ENCODE results near the gene TMEM217. TPM values are rescaled to one million over a fixed set of nuclear protein-coding genes. Genes with fewer than 3 reads are reported as not detected.
"Not testable (repeated sequence)": the region's sequence is repeated elsewhere in the genome, so short reads cannot be mapped to it uniquely, and the experiment has no call there.

TMEM217 gene
- polyA plus RNA-seq, 1 experiment: 7.7 TPM

- Histone ChIP-seq H3K27me3 (ENCODE audit: control insufficient read depth, insufficient read depth, low read length) (no peaks in the 10 kb centered on the region), H3K4me3 (ENCODE audit: low read depth, low read length) (no peak overlapping the region), H3K9me3 (ENCODE audit: control insufficient read depth, insufficient read depth, low read length) (no peaks in the 10 kb centered on the region; the same call in 1 of the 2 replicates), H3K27ac (ENCODE audit: low read depth, low read length) (no peak overlapping the region)
- CTCF ChIA-PET: interaction anchor here (0.7 to 2.0 kb wide), 2 partner anchors 118 to 165 kb away, joined by 3 to 10 read pairs; no protein-coding TSS in a partner anchor
- POLR2A ChIA-PET: no interaction called here
- DNase-seq (ENCODE audit: low read depth, low spot score): no peak
- TF ChIP-seq CTCF (IDR thresholded peaks at IDR 0.05; ENCODE audit: low read depth, low read length): no peak
Observed at GRCh38 chr6:37182736-37183590, 75.0 kb downstream of the TMEM217 start.

GRCh38 chr6:37180610-37181009 lies 77.3 kb downstream of the TMEM217 start:
- CTCF ChIA-PET; H3K4me3 ChIP-seq (ENCODE audit: low read depth, low read length); POLR2A ChIA-PET: not testable (repeated sequence)

GRCh38 chr6:37180075-37180474 lies 77.9 kb downstream of the TMEM217 start:
- no peak for DNase-seq (ENCODE audit: low read depth, low spot score)
- Histone ChIP-seq H3K4me3 (ENCODE audit: low read depth, low read length) (no peak overlapping the region), H3K27me3 (ENCODE audit: control insufficient read depth, insufficient read depth, low read length) (no peaks in the 10 kb centered on the region), H3K9me3 (ENCODE audit: control insufficient read depth, insufficient read depth, low read length) (no peaks in the 10 kb centered on the region; the same call in 1 of the 2 replicates), H3K27ac (ENCODE audit: low read depth, low read length) (no peak overlapping the region)
- ChIA-PET CTCF (no interaction called here), POLR2A (no interaction called here)
- no peak for TF ChIP-seq CTCF (IDR thresholded peaks at IDR 0.05; ENCODE audit: low read depth, low read length)

More at GRCh38 chr6:37180610-37181009, 77.3 kb downstream of the TMEM217 start:
- not testable (repeated sequence) for H3K9me3 ChIP-seq (ENCODE audit: control insufficient read depth, insufficient read depth, low read length); H3K27me3 ChIP-seq (ENCODE audit: control insufficient read depth, insufficient read depth, low read length); H3K27ac ChIP-seq (ENCODE audit: low read depth, low read length); DNase-seq (ENCODE audit: low read depth, low spot score)

GRCh38 chr6:37177935-37178517 lies 79.9 kb downstream of the TMEM217 start:
- DNase-seq (ENCODE audit: low read depth, low spot score): no peak
- no peaks in the 10 kb centered on the region for H3K27me3 ChIP-seq (ENCODE audit: control insufficient read depth, insufficient read depth, low read length)
- H3K9me3 ChIP-seq (ENCODE audit: control insufficient read depth, insufficient read depth, low read length): no peaks in the 10 kb centered on the region
- H3K27ac ChIP-seq (ENCODE audit: low read depth, low read length): no peak overlapping the region
- CTCF ChIA-PET: interaction anchor here (2.5 to 3.5 kb wide), 2 partner anchors 148 to 159 kb away, joined by 6 to 23 read pairs; no protein-coding TSS in a partner anchor
- POLR2A ChIA-PET: interaction anchor here (0.6 kb wide), 1 partner anchor 30 kb away, joined by 5 read pairs; no protein-coding TSS in a partner anchor
- TF ChIP-seq CTCF (IDR thresholded peaks at IDR 0.05; ENCODE audit: low read depth, low read length): no peak
- H3K4me3 ChIP-seq (ENCODE audit: low read depth, low read length): no peak overlapping the region

- ChIA-PET CTCF (interaction anchor here (2.5 to 3.5 kb wide), 2 partner anchors 148 to 159 kb away, joined by 6 to 23 read pairs; no protein-coding TSS in a partner anchor), POLR2A (interaction anchor here (0.6 to 0.7 kb wide), 2 partner anchors 10 to 29 kb away, joined by 4 to 5 read pairs; no protein-coding TSS in a partner anchor)
- Histone ChIP-seq H3K4me3 (ENCODE audit: low read depth, low read length) (no peak overlapping the region), H3K9me3 (ENCODE audit: control insufficient read depth, insufficient read depth, low read length) (no peaks in the 10 kb centered on the region), H3K27ac (ENCODE audit: low read depth, low read length) (no peak overlapping the region), H3K27me3 (ENCODE audit: control insufficient read depth, insufficient read depth, low read length) (no peaks in the 10 kb centered on the region)
- no peak for TF ChIP-seq CTCF (IDR thresholded peaks at IDR 0.05; ENCODE audit: low read depth, low read length)
- no peak for DNase-seq (ENCODE audit: low read depth, low spot score)
Observed at GRCh38 chr6:37177077-37177934, 80.6 kb downstream of the TMEM217 start.

Measured in AG04450 (cell line).